ENCODE results near the gene SMG6. TPM values are rescaled to one million over a fixed set of nuclear protein-coding genes. Genes with fewer than 3 reads are reported as not detected.

Gene SMG6
- total RNA-seq, 1 donor from 2014 or later, result 43.0 TPM

GRCh38 chr17:2123375-2124251 is 180.0 kb downstream of the SMG6 start:
- Mint-ChIP-seq H3K27ac (peak overlapping the region; percentile 64), H3K36me3 (ENCODE audit: low read depth) (peaks cover 31% of the 10 kb centered on the region), H3K27me3 (ENCODE audit: low read depth) (no peaks in the 10 kb centered on the region), H3K9me3 (no peaks in the 10 kb centered on the region), H3K4me3 (ENCODE audit: low read depth) (peak overlapping the region; percentile 3), H3K4me1 (ENCODE audit: low read depth) (peaks cover 27% of the 10 kb centered on the region)
- no peak for DNase-seq (ENCODE audit: low spot score)
- intact Hi-C loops (cut with micrococcal nuclease), result loop anchor here (10.0 kb wide), 1 partner anchor 71 kb away; no protein-coding TSS in a partner anchor

GRCh38 chr17:2122641-2123302 is 180.8 kb downstream of the SMG6 start:
- Mint-ChIP-seq H3K27me3 (ENCODE audit: low read depth) (no peaks in the 10 kb centered on the region), H3K4me3 (ENCODE audit: low read depth) (no peak overlapping the region), H3K36me3 (ENCODE audit: low read depth) (peaks cover 30% of the 10 kb centered on the region), H3K9me3 (no peaks in the 10 kb centered on the region), H3K4me1 (ENCODE audit: low read depth) (peaks cover 27% of the 10 kb centered on the region), H3K27ac (peak overlapping the region; percentile 64)
- no peak for DNase-seq (ENCODE audit: low spot score)
- intact Hi-C loops (cut with micrococcal nuclease), result loop anchor here (10.0 kb wide), 1 partner anchor 72 kb away; no protein-coding TSS in a partner anchor

GRCh38 chr17:2120586-2121335 is 182.8 kb downstream of the SMG6 start:
- no peaks in the 10 kb centered on the region for H3K27me3 Mint-ChIP-seq (ENCODE audit: low read depth)
- H3K36me3 Mint-ChIP-seq (ENCODE audit: low read depth), result peaks cover 23% of the 10 kb centered on the region
- no peak for DNase-seq (ENCODE audit: low spot score)
- H3K4me1 Mint-ChIP-seq (ENCODE audit: low read depth), result peaks cover 31% of the 10 kb centered on the region
- H3K27ac Mint-ChIP-seq, result no peak overlapping the region
- no peaks in the 10 kb centered on the region for H3K9me3 Mint-ChIP-seq
- intact Hi-C loops (cut with micrococcal nuclease), result loop anchor here (10.0 kb wide), 1 partner anchor 74 kb away; no protein-coding TSS in a partner anchor
- no peak overlapping the region for H3K4me3 Mint-ChIP-seq (ENCODE audit: low read depth)

GRCh38 chr17:2113279-2113622 is 190.3 kb downstream of the SMG6 start:
- no peaks in the 10 kb centered on the region for H3K27me3 Mint-ChIP-seq (ENCODE audit: low read depth)
- intact Hi-C loops (cut with micrococcal nuclease), result no loop called here

GRCh38 chr17:2111691-2112090 is 191.9 kb downstream of the SMG6 start:
- Mint-ChIP-seq H3K27ac (no peak overlapping the region), H3K9me3 (no peaks in the 10 kb centered on the region), H3K4me1 (ENCODE audit: low read depth) (peaks cover 19% of the 10 kb centered on the region), H3K36me3 (ENCODE audit: low read depth) (peaks cover 18% of the 10 kb centered on the region), H3K4me3 (ENCODE audit: low read depth) (no peak overlapping the region), H3K27me3 (ENCODE audit: low read depth) (no peaks in the 10 kb centered on the region)
- intact Hi-C loops (cut with micrococcal nuclease), result no loop called here
- no peak for DNase-seq (ENCODE audit: low spot score)

More at GRCh38 chr17:2113279-2113622, 190.3 kb downstream of the SMG6 start:
- DNase-seq (ENCODE audit: low spot score), result no peak
- Mint-ChIP-seq H3K9me3 (no peaks in the 10 kb centered on the region), H3K4me1 (ENCODE audit: low read depth) (peaks cover 18% of the 10 kb centered on the region), H3K4me3 (ENCODE audit: low read depth) (no peak overlapping the region), H3K36me3 (ENCODE audit: low read depth) (peaks cover 20% of the 10 kb centered on the region), H3K27ac (no peak overlapping the region)

- Mint-ChIP-seq H3K9me3 (no peaks in the 10 kb centered on the region), H3K36me3 (ENCODE audit: low read depth) (peaks cover 17% of the 10 kb centered on the region), H3K4me3 (ENCODE audit: low read depth) (no peak overlapping the region), H3K27me3 (ENCODE audit: low read depth) (no peaks in the 10 kb centered on the region), H3K27ac (no peak overlapping the region), H3K4me1 (ENCODE audit: low read depth) (peaks cover 29% of the 10 kb centered on the region)
- intact Hi-C loops (cut with micrococcal nuclease), result no loop called here
- no peak for DNase-seq (ENCODE audit: low spot score)
Measured at GRCh38 chr17:2110436-2110835, 193.1 kb downstream of the SMG6 start.

- Mint-ChIP-seq H3K9me3 (no peaks in the 10 kb centered on the region), H3K4me3 (ENCODE audit: low read depth) (no peak overlapping the region), H3K27me3 (ENCODE audit: low read depth) (no peaks in the 10 kb centered on the region), H3K27ac (no peak overlapping the region), H3K36me3 (ENCODE audit: low read depth) (peaks cover 21% of the 10 kb centered on the region), H3K4me1 (ENCODE audit: low read depth) (peaks cover 29% of the 10 kb centered on the region)
- no peak for DNase-seq (ENCODE audit: low spot score)
- intact Hi-C loops (cut with micrococcal nuclease), result no loop called here
Measured at GRCh38 chr17:2108170-2108569, 195.4 kb downstream of the SMG6 start.

- peaks cover 36% of the 10 kb centered on the region for H3K4me1 Mint-ChIP-seq (ENCODE audit: low read depth)
- no peak for DNase-seq (ENCODE audit: low spot score)
- H3K4me3 Mint-ChIP-seq (ENCODE audit: low read depth), result no peak overlapping the region
- intact Hi-C loops (cut with micrococcal nuclease), result no loop called here
- H3K27ac Mint-ChIP-seq, result no peak overlapping the region
- no peaks in the 10 kb centered on the region for H3K9me3 Mint-ChIP-seq
- no peaks in the 10 kb centered on the region for H3K27me3 Mint-ChIP-seq (ENCODE audit: low read depth)
- peaks cover 27% of the 10 kb centered on the region for H3K36me3 Mint-ChIP-seq (ENCODE audit: low read depth)
Measured at GRCh38 chr17:2107506-2107905, 196.1 kb downstream of the SMG6 start.

- H3K9me3 Mint-ChIP-seq, result no peaks in the 10 kb centered on the region
- H3K27me3 Mint-ChIP-seq (ENCODE audit: low read depth), result no peaks in the 10 kb centered on the region
- no peak for DNase-seq (ENCODE audit: low spot score)
- no peak overlapping the region for H3K4me3 Mint-ChIP-seq (ENCODE audit: low read depth)
- H3K4me1 Mint-ChIP-seq (ENCODE audit: low read depth), result peaks cover 36% of the 10 kb centered on the region
- H3K36me3 Mint-ChIP-seq (ENCODE audit: low read depth), result peaks cover 28% of the 10 kb centered on the region
- H3K27ac Mint-ChIP-seq, result no peak overlapping the region
- intact Hi-C loops (cut with micrococcal nuclease), result no loop called here
Measured at GRCh38 chr17:2107050-2107449, 196.5 kb downstream of the SMG6 start.

GRCh38 chr17:2106308-2106955 is 197.2 kb downstream of the SMG6 start:
- H3K27me3 Mint-ChIP-seq (ENCODE audit: low read depth), result no peaks in the 10 kb centered on the region
- no peak overlapping the region for H3K4me3 Mint-ChIP-seq (ENCODE audit: low read depth)
- peaks cover 41% of the 10 kb centered on the region for H3K4me1 Mint-ChIP-seq (ENCODE audit: low read depth)
- intact Hi-C loops (cut with micrococcal nuclease), result no loop called here
- DNase-seq (ENCODE audit: low spot score), result no peak
- peaks cover 24% of the 10 kb centered on the region for H3K36me3 Mint-ChIP-seq (ENCODE audit: low read depth)
- H3K27ac Mint-ChIP-seq, result no peak overlapping the region
- no peaks in the 10 kb centered on the region for H3K9me3 Mint-ChIP-seq

- DNase-seq (ENCODE audit: low spot score), result no peak
- intact Hi-C loops (cut with micrococcal nuclease), result no loop called here
- H3K4me3 Mint-ChIP-seq (ENCODE audit: low read depth), result no peak overlapping the region
Measured at GRCh38 chr17:2105663-2106062, 197.9 kb downstream of the SMG6 start.

More at GRCh38 chr17:2105663-2106062, 197.9 kb downstream of the SMG6 start:
- Mint-ChIP-seq H3K4me1 (ENCODE audit: low read depth) (peaks cover 45% of the 10 kb centered on the region), H3K27ac (no peak overlapping the region), H3K9me3 (no peaks in the 10 kb centered on the region), H3K27me3 (ENCODE audit: low read depth) (no peaks in the 10 kb centered on the region), H3K36me3 (ENCODE audit: low read depth) (peaks cover 24% of the 10 kb centered on the region)

All from activated T-helper 2 cell treated with anti-CD3 and anti-CD28 coated beads, Interferon-gamma antibody, Interleukin-2, Interleukin-4, amounts not matched to agents 10 μg/mL and 5 μg/mL and 100 μg/mL, durations not matched to agents 14 hours and 24 hours and 36 hours (primary cell).